Esophagus muscularis mucosa (tissue), 4 donors: ENCODE measurements around the gene SUSD6. TPM values are rescaled to one million over a fixed set of nuclear protein-coding genes. Genes with fewer than 3 reads are reported as not detected.

Experiments used
- DNase-seq: peaks from one replicate; pipeline ENCODE4 v3.0.0-alpha.2; 2017; ENCODE audit errors: extremely low spot score
- H3K27ac ChIP-seq, 4 donors: fragments of 200-600 bp; sonication (generic); replicated peaks in 1 of 4; 1 replicate in 3 of 4; 2 replicates in 1 of 4; pipeline ENCODE4 v1.5.1; 2016 to 2019; ENCODE audit warnings: mild to moderate bottlenecking in 1 of 4
- H3K27me3 ChIP-seq, 4 donors: fragments of 200-600 bp; sonication (generic); one replicate each; pipeline versions ENCODE4 v1.5.1 to v1.6.0; 2016 to 2019
- H3K36me3 ChIP-seq, 4 donors: fragments of 200-600 bp; sonication (generic); one replicate each; pipeline ENCODE4 v1.5.1; 2016 to 2019
- H3K4me1 ChIP-seq, 4 donors: fragments of 200-600 bp; sonication (generic); one replicate each; pipeline ENCODE4 v1.5.1; 2016 to 2019
- H3K4me3 ChIP-seq, 4 donors: fragments of 200-600 bp; sonication (generic); 1 replicate in 2 of 4; 2 replicates in 2 of 4; pipeline ENCODE4 v1.5.1; 2016 to 2019; ENCODE audit warnings: mild to moderate bottlenecking in 4 of 4, moderate library complexity in 1 of 4
- H3K9me3 ChIP-seq, 4 donors: fragments of 200-600 bp; sonication (generic); 1 replicate in 3 of 4; 2 replicates in 1 of 4; pipeline ENCODE4 v1.5.1; 2016 to 2019
- CTCF ChIP-seq, 3 experiments: fragments of 200-600 bp in 2 of 3; fragments of 450-650 bp in 1 of 3; sonication (generic) in 2 of 3; IDR thresholded peaks; one replicate each; pipeline ENCODE4 v1.5.1; 2017 to 2019; ENCODE audit warnings: antibody characterized with exemption in 3 of 3, mild to moderate bottlenecking in 2 of 3, moderate library complexity in 1 of 3
- EP300 ChIP-seq: sonication (generic); formaldehyde crosslinking; IDR thresholded peaks from one replicate; pipeline ENCODE4 v1.6.1; 2017; ENCODE audit warnings: antibody characterized with exemption
- POLR2A ChIP-seq: fragments of 450-650 bp; IDR thresholded peaks from one replicate; pipeline ENCODE4 v1.6.1; 2017; ENCODE audit warnings: antibody characterized with exemption, moderate library complexity, mild to moderate bottlenecking, low read depth
- POLR2AphosphoS5 ChIP-seq, 2 donors: sonication (generic); formaldehyde crosslinking; IDR thresholded peaks; one replicate each; pipeline ENCODE4 v1.6.1; 2017; ENCODE audit warnings: antibody characterized with exemption in 2 of 2
- WGBS: methylation state at CpG from one replicate; pipeline ENCODE4 v1.1.5; 2018; 5-methylcytosine and 5-hydroxymethylcytosine counted together
- intact Hi-C: fragments of 100-400 bp; cut with DNase I; formaldehyde crosslinking; loops from one replicate; pipeline ENCODE4 v1.15.1; 2023
- total RNA-seq, 4 donors: library from RNA; depleted of rRNA; stranded (reverse); fragments of >200 nt; gene quantifications; one replicate each; pipeline versions ENCODE4 v1.1.0 to v1.2.1, GENCODE V29; 2016

SUSD6 gene
- total RNA-seq, 4 donors from 2014 or later, result 21.2 to 89.5 (median 43.5) TPM

- Histone ChIP-seq H3K4me3 (no peak overlapping the region), H3K27me3 (no peaks in the 10 kb centered on the region), H3K36me3 (peaks cover 0 to 2% (median 0%) of the 10 kb centered on the region in 4 donors), H3K4me1 (peaks cover 77 to 99% (median 90%) of the 10 kb centered on the region in 4 donors), H3K27ac (peak overlapping the region; percentile 18 to 76 (median 68)), H3K9me3 (no peaks in the 10 kb centered on the region)
- intact Hi-C loops, result no loop called here
- WGBS, result 79% methylated on average over 3 of the region's 3 CpGs
- no peak for DNase-seq
- TF ChIP-seq POLR2A, result no peak
- TF ChIP-seq POLR2AphosphoS5 (IDR thresholded peaks at IDR 0.05), result no peak
- TF ChIP-seq CTCF (IDR thresholded peaks at IDR 0.05), result no peak
Observed at GRCh38 chr14:69683971-69684370, 72.6 kb downstream of the SUSD6 start.

GRCh38 chr14:69684461-69685217 is 73.2 kb downstream of the SUSD6 start:
- H3K27ac ChIP-seq, result peak overlapping the region; percentile 5 to 71 (median 60)
- TF ChIP-seq POLR2A, result no peak
- TF ChIP-seq POLR2AphosphoS5 (IDR thresholded peaks at IDR 0.05), result no peak
- TF ChIP-seq EP300, result no peak
- no peak for TF ChIP-seq CTCF (IDR thresholded peaks at IDR 0.05)
- H3K36me3 ChIP-seq, result peaks cover 0 to 2% (median 0%) of the 10 kb centered on the region in 4 donors
- H3K4me3 ChIP-seq, result no peak overlapping the region
- DNase-seq, result no peak
- no peaks in the 10 kb centered on the region for H3K9me3 ChIP-seq
- peaks cover 77 to 95% (median 88%) of the 10 kb centered on the region in 4 donors for H3K4me1 ChIP-seq
- intact Hi-C loops, result no loop called here
- H3K27me3 ChIP-seq, result no peaks in the 10 kb centered on the region
- WGBS, result 53% methylated on average over 6 of the region's 6 CpGs

DNA sequence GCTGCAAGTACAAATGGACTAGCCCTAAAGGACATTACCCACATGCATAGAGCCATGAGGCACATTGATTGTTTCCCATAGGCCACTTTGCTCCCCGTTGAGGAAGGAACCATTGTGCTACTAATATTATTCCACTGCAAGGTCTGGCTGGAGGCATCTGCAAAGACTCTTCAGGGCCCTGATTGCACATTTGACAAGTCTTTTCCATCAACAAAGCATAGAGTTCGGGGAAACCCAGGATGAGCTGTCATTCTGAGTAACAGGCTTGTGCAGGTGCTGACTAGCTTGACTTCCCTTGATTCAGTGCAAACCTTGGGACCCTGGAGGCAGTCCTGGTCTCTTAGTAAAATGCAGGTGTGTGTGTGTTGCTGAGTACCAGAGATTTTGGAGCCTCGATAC is 73.8 kb downstream of the SUSD6 start:
- Histone ChIP-seq H3K9me3 (no peaks in the 10 kb centered on the region), H3K27ac (peak overlapping the region; percentile 5 to 71 (median 60)), H3K27me3 (no peaks in the 10 kb centered on the region), H3K36me3 (peaks cover 0 to 2% (median 0%) of the 10 kb centered on the region in 4 donors), H3K4me3 (no peak overlapping the region), H3K4me1 (peaks cover 74 to 91% (median 83%) of the 10 kb centered on the region in 4 donors)
- no peak for TF ChIP-seq POLR2A
- TF ChIP-seq POLR2AphosphoS5 (IDR thresholded peaks at IDR 0.05), result no peak
- no peak for TF ChIP-seq EP300
- TF ChIP-seq CTCF (IDR thresholded peaks at IDR 0.05), result no peak
- no peak for DNase-seq
- WGBS, result 33% methylated on average over 3 of the region's 3 CpGs
- intact Hi-C loops, result no loop called here

- no peaks in the 10 kb centered on the region for H3K9me3 ChIP-seq
- H3K4me3 ChIP-seq, result no peak overlapping the region
- intact Hi-C loops, result no loop called here
- no peaks in the 10 kb centered on the region for H3K27me3 ChIP-seq
- DNase-seq, result no peak
- TF ChIP-seq EP300 (no peak), CTCF (IDR thresholded peaks at IDR 0.05) (no peak), POLR2A (no peak), POLR2AphosphoS5 (IDR thresholded peaks at IDR 0.05) (peak; percentile 47 to 52)
- H3K4me1 ChIP-seq, result peaks cover 71 to 89% (median 78%) of the 10 kb centered on the region in 4 donors
- H3K27ac ChIP-seq, result peak overlapping the region; percentile 5 to 71 (median 60)
- H3K36me3 ChIP-seq, result peaks cover 0 to 2% (median 0%) of the 10 kb centered on the region in 4 donors
- 17% methylated on average over 6 of the region's 6 CpGs for whole genome bisulfite sequencing
Observed at GRCh38 chr14:69685716-69686115, 74.3 kb downstream of the SUSD6 start.
